Left lung (tissue), 10 donors: Measurements from ENCODE around the gene PAPLN. TPM values are rescaled to one million over a fixed set of nuclear protein-coding genes. Genes with fewer than 3 reads are reported as not detected.
A peak's percentile ranks its signal among the peaks of the same experiment; 100 is the strongest.

Experiments used
- ATAC-seq: fragments of 200-7000 bp; cut with Tn5 transposase; one replicate; pipeline ENCODE4 v1.9.1; 2020; ENCODE audit warnings: moderate library complexity
- DNase-seq, 4 donors: peaks; one replicate each; pipeline ENCODE4 v3.0.0-alpha.2; 2013 to 2020
- H3K27ac ChIP-seq, 2 donors: fragments of 200-600 bp; sonication (generic) in 1 of 2; one replicate each; pipeline versions ENCODE4 v1.5.0 to v1.8.0; 2020 to 2021
- H3K27me3 ChIP-seq, 2 donors: fragments of 200-600 bp; sonication (generic) in 1 of 2; one replicate each; pipeline versions ENCODE4 v1.5.0 to v1.8.0; 2020 to 2021
- H3K36me3 ChIP-seq, 2 donors: fragments of 200-600 bp; sonication (generic) in 1 of 2; one replicate each; pipeline versions ENCODE4 v1.5.0 to v1.8.0; 2020 to 2021
- H3K4me1 ChIP-seq, 2 donors: fragments of 200-600 bp; one replicate each; pipeline ENCODE4 v1.8.0; 2021
- H3K4me3 ChIP-seq, 2 donors: fragments of 200-600 bp; sonication (generic) in 1 of 2; one replicate each; pipeline versions ENCODE4 v1.5.0 to v1.8.0; 2020 to 2021; ENCODE audit warnings: mild to moderate bottlenecking in 1 of 2
- H3K9me3 ChIP-seq, 2 donors: fragments of 200-600 bp; sonication (generic) in 1 of 2; one replicate each; pipeline versions ENCODE4 v1.5.0 to v1.8.0; 2020 to 2021
- intact Hi-C, 2 donors: fragments of 100-400 bp; cut with DNase I; formaldehyde crosslinking; loops; one replicate each; pipeline versions ENCODE4 v1.11.2 to v1.14.2; 2022
- polyA plus RNA-seq, 6 donors: library from polyadenylated mRNA; unstranded; fragments of 120-200 nt; gene quantifications; one replicate each; pipeline ENCODE4 v1.2.1, GENCODE V29; 2013; ENCODE audit not compliant: insufficient read length in 6 of 6
- total RNA-seq, 2 donors: library from RNA; stranded (reverse); fragmentation: NEBNext Ultra II Directional; extraction: Animal tissue kit (Norgen Biotek cat#: 25700); gene quantifications; one replicate each; pipeline ENCODE4 v1.2.1, GENCODE V29; 2021
- TF ChIP-seq, protein P1 (sequence below), 2 donors: fragments of 200-600 bp; sonication (generic) in 1 of 2; IDR thresholded peaks; one replicate each; pipeline versions ENCODE4 v1.5.0 to v1.8.0; 2021; ENCODE audit warnings: antibody characterized with exemption in 2 of 2
- donor health status: DM: no; HTN: yes; CAD: no.
- donor health status: DM: no; HTN: no; CAD: no.

PAPLN gene
- total and polyA plus RNA-seq, 8 donors: 7.9 to 21.0 (median 10.6) TPM

DNA sequence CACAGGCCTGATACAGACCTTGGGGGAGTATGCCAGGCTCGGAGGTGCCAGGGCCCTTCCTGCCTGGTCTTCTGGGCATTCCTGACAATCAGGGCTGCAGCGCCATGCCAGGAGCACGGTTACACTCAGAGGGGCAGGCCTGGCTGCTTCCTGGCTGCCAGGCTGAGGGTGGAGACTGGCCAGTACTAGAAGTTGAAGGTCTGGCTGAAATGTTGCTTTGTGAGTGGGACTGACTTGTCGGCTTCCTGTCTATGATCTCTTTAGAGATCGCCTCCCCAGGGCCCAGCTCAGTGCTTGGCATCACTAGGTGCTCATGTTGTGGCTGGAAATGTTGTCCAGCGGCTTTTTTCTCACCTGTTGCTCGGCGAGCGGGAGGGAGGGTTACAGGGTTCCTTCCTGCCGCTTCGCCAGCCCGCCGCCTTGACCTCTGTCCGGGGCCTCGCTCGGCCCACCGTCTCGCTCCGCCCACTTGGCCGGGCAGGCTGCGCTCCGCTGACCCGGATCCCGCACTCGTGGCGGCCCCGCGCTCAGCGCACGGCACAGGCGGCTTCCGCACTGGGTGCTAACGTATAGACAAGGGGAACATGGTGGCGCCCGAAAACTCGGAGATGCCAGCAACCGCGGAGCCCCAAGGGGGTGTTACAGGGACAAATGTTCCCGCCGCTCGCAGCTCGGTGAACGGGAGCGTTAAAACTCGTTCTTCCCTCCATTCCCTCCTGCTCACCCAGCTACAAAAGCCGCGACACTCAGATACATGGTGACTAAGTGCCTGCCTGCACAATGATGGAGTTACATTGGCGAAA, 32.6 kb downstream of the PAPLN start:
- Histone ChIP-seq H3K27me3 (no peaks in the 10 kb centered on the region), H3K4me3 (peak overlapping the region; percentile 21 to 31), H3K36me3 (peaks cover 0 to 28% of the 10 kb centered on the region in 2 donors), H3K9me3 (no peaks in the 10 kb centered on the region), H3K27ac (peak overlapping the region; percentile 19 to 55), H3K4me1 (peaks cover 4 to 15% of the 10 kb centered on the region in 2 donors)
- TF ChIP-seq, protein P1, sequence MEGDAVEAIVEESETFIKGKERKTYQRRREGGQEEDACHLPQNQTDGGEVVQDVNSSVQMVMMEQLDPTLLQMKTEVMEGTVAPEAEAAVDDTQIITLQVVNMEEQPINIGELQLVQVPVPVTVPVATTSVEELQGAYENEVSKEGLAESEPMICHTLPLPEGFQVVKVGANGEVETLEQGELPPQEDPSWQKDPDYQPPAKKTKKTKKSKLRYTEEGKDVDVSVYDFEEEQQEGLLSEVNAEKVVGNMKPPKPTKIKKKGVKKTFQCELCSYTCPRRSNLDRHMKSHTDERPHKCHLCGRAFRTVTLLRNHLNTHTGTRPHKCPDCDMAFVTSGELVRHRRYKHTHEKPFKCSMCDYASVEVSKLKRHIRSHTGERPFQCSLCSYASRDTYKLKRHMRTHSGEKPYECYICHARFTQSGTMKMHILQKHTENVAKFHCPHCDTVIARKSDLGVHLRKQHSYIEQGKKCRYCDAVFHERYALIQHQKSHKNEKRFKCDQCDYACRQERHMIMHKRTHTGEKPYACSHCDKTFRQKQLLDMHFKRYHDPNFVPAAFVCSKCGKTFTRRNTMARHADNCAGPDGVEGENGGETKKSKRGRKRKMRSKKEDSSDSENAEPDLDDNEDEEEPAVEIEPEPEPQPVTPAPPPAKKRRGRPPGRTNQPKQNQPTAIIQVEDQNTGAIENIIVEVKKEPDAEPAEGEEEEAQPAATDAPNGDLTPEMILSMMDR (IDR thresholded peaks at IDR 0.05): no peak
- peak; percentile 8 to 92 (median 44) for DNase-seq
- ATAC-seq: peak; percentile 92
- intact Hi-C loops: no loop called here

DNA sequence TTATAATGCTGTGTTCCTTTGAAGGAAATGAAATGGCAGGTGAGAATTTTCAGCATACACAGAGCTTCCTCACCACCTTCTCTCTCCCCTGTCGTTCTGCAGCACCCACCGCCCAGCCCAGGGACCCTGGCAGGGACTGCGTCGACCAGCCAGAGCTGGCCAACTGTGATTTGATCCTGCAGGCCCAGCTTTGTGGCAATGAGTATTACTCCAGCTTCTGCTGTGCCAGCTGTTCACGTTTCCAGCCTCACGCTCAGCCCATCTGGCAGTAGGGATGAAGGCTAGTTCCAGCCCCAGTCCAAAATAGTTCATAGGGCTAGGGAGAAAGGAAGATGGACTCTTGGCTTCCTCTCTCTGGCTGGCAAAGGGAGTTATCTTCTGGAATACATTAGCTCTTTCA, 35.1 kb downstream of the PAPLN start:
- ATAC-seq: no peak
- Histone ChIP-seq H3K4me3 (no peak overlapping the region), H3K36me3 (peaks cover 0 to 53% of the 10 kb centered on the region in 2 donors)

DNA sequence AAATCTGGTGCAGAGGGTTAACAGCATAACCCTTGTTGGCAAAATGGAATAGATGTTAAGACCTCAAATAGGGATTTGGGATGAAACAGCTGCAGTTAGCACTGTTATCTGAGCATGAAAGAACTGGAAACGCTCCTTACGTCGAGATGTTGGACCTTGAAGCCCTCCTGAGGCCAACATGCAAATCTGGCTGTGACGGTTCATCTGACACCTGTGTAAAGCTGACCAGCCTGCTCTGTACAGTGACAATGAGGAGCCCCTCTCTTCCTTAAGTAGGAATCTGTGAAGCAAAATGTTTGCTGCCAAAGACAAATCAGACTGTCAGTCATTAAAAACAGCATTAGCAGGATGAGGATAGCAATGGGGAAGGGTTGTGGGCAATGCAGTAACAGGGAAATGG, 36.5 kb downstream of the PAPLN start:
- intact Hi-C loops: no loop called here
- no peak for DNase-seq
- H3K27ac ChIP-seq: no peak overlapping the region
- no peaks in the 10 kb centered on the region for H3K9me3 ChIP-seq
- H3K4me1 ChIP-seq: peaks cover 4 to 15% of the 10 kb centered on the region in 2 donors
- peaks cover 0 to 67% of the 10 kb centered on the region in 2 donors for H3K36me3 ChIP-seq
- no peak overlapping the region for H3K4me3 ChIP-seq
- TF ChIP-seq, protein P1 (IDR thresholded peaks at IDR 0.05): no peak
- H3K27me3 ChIP-seq: no peaks in the 10 kb centered on the region
- no peak for ATAC-seq

More for the DNA sequence above, 35.1 kb downstream of the PAPLN start:
- H3K27ac ChIP-seq: no peak overlapping the region
- H3K9me3 ChIP-seq: no peaks in the 10 kb centered on the region
- no peaks in the 10 kb centered on the region for H3K27me3 ChIP-seq
- peaks cover 4 to 15% of the 10 kb centered on the region in 2 donors for H3K4me1 ChIP-seq
- DNase-seq: no peak
- TF ChIP-seq, protein P1 (IDR thresholded peaks at IDR 0.05): no peak
- intact Hi-C loops: no loop called here

DNA sequence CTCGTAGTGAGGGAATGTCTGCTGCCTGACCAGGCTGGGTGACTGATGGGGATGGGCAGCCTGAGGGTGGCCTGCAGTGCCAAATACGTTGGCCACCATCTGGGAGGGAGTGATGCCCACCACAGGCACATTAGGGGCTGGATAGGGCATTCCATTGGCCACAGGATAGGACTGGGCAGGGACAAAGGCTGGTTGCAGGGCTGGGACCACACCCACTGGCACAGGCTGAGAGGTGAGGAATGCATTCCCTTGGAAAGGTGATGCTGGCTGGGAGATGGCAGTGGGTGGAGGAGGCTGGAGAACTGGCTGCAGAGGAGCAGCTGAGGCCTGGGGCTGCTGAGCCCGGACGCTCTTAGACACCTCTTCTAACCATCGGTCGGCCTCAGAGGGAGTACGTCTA, 39.5 kb downstream of the PAPLN start:
- H3K36me3 ChIP-seq: peaks cover 0 to 97% of the 10 kb centered on the region in 2 donors

DNA sequence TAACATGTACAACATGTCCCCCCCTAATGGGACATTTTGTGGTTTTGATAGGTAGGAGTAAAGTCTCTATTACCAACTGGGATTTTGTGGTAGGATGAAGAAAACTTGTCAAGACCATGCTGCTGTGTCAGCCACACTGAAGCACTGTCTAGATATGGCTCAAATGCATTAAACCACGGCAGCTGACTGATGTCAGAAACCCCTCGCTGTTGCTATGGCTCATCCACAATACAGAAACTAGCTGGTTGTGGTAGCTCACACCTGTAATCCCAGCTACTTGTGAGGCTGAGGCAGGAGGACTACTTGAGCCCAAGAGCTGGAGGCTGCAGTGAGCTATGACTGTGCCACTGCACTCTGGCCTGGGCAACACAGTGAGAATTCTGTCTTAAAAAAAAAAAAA, 40.1 kb downstream of the PAPLN start:
- ATAC-seq (no peak), DNase-seq (no peak)
- H3K4me3 ChIP-seq: no peak overlapping the region
- H3K27me3 ChIP-seq: no peaks in the 10 kb centered on the region
- TF ChIP-seq, protein P1 (IDR thresholded peaks at IDR 0.05): no peak
- H3K4me1 ChIP-seq: no peaks in the 10 kb centered on the region
- intact Hi-C loops: no loop called here
- H3K36me3 ChIP-seq: peaks cover 0 to 100% of the 10 kb centered on the region in 2 donors
- H3K9me3 ChIP-seq: no peaks in the 10 kb centered on the region
- no peak overlapping the region for H3K27ac ChIP-seq

More for the DNA sequence above, 39.5 kb downstream of the PAPLN start:
- no peak overlapping the region for H3K4me3 ChIP-seq
- no peaks in the 10 kb centered on the region for H3K4me1 ChIP-seq
- no peak for DNase-seq
- intact Hi-C loops: no loop called here
- TF ChIP-seq, protein P1 (IDR thresholded peaks at IDR 0.05): no peak
- ATAC-seq: peak; percentile 9
- H3K9me3 ChIP-seq: no peaks in the 10 kb centered on the region
- H3K27ac ChIP-seq: no peak overlapping the region
- H3K27me3 ChIP-seq: no peaks in the 10 kb centered on the region
